Activated CD8-positive, alpha-beta memory T cell treated with anti-CD3 and anti-CD28 coated beads, Interleukin-2, amount 50 U/mL, for 1 hour (primary cell): ENCODE measurements around the gene S100A6.
"Not testable (repeated sequence)": the region's sequence is repeated elsewhere in the genome, so short reads cannot be mapped to it uniquely, and the experiment has no call there.

Source experiments
- DNase-seq: peaks from one replicate; pipeline ENCODE4 v3.0.0-alpha.2; 2020; ENCODE audit errors: extremely low read depth

Gene S100A6

GRCh38 chr1:153531638-153532037, 4.2 kb downstream of the S100A6 start:
- no peak for DNase-seq

- no peak for DNase-seq
Measured at GRCh38 chr1:153527683-153528040, 8.1 kb downstream of the S100A6 start.

- no peak for DNase-seq
Measured at GRCh38 chr1:153527023-153527682, 8.6 kb downstream of the S100A6 start.

- no peak for DNase-seq
Measured at GRCh38 chr1:153526132-153526543, 9.7 kb downstream of the S100A6 start.

GRCh38 chr1:153525088-153525728, 10.6 kb downstream of the S100A6 start:
- no peak for DNase-seq

- DNase-seq, result not testable (repeated sequence)
Measured at GRCh38 chr1:153522353-153523048, 13.3 kb downstream of the S100A6 start.

GRCh38 chr1:153521808-153522207, 14.0 kb downstream of the S100A6 start:
- not testable (repeated sequence) for DNase-seq

GRCh38 chr1:153520818-153521476, 14.8 kb downstream of the S100A6 start:
- no peak for DNase-seq

- not testable (repeated sequence) for DNase-seq
Measured at GRCh38 chr1:153520137-153520691, 15.6 kb downstream of the S100A6 start.

GRCh38 chr1:153519242-153519641, 16.5 kb downstream of the S100A6 start:
- no peak for DNase-seq

GRCh38 chr1:153515504-153516394, 20.0 kb downstream of the S100A6 start:
- no peak for DNase-seq

- no peak for DNase-seq
Measured at GRCh38 chr1:153513666-153514065, 22.1 kb downstream of the S100A6 start.

GRCh38 chr1:153513023-153513422, 22.8 kb downstream of the S100A6 start:
- DNase-seq, result no peak

- peak; percentile 50 for DNase-seq
Measured at GRCh38 chr1:153510984-153511410, 24.8 kb downstream of the S100A6 start.

GRCh38 chr1:153509729-153510354, 25.9 kb downstream of the S100A6 start:
- no peak for DNase-seq

GRCh38 chr1:153509036-153509435, 26.8 kb downstream of the S100A6 start:
- DNase-seq, result no peak

- DNase-seq, result no peak
Measured at GRCh38 chr1:153507926-153508583, 27.7 kb downstream of the S100A6 start.

- no peak for DNase-seq
Measured at GRCh38 chr1:153506831-153507413, 28.9 kb downstream of the S100A6 start.

- no peak for DNase-seq
Measured at GRCh38 chr1:153506386-153506785, 29.4 kb downstream of the S100A6 start.

- DNase-seq, result no peak
Measured at GRCh38 chr1:153505576-153505975, 30.2 kb downstream of the S100A6 start.
